GM12874 (cell line): ENCODE data around the gene BTBD9.

ENCODE experiments used
- CTCF ChIP-seq: IDR thresholded peaks from 2 replicates; pipeline ENCODE4 v1.5.1; 2011; ENCODE audit warnings: low read depth, mild to moderate bottlenecking, control low read depth, low read length, moderate library complexity; ENCODE audit not compliant: insufficient read depth

The BTBD9 gene

GRCh38 chr6:38302838-38303237 is 336.9 kb downstream of the BTBD9 start:
- TF ChIP-seq CTCF = no peak

GRCh38 chr6:38302081-38302480 is 337.6 kb downstream of the BTBD9 start:
- no peak for TF ChIP-seq CTCF

GRCh38 chr6:38290133-38290799 is 349.5 kb downstream of the BTBD9 start:
- no peak for TF ChIP-seq CTCF

GRCh38 chr6:38287487-38287886 is 352.2 kb downstream of the BTBD9 start:
- TF ChIP-seq CTCF = no peak

- TF ChIP-seq CTCF = no peak
Measured at GRCh38 chr6:38284802-38285394, 354.8 kb downstream of the BTBD9 start.

GRCh38 chr6:38283734-38284362 is 355.9 kb downstream of the BTBD9 start:
- TF ChIP-seq CTCF = no peak

GRCh38 chr6:38282911-38283310 is 356.8 kb downstream of the BTBD9 start:
- TF ChIP-seq CTCF = no peak
